Lower leg skin (tissue), 4 donors: ENCODE measurements around the gene ZBTB16. TPM values are rescaled to one million over a fixed set of nuclear protein-coding genes. Genes with fewer than 3 reads are reported as not detected.

Experiments
- DNase-seq, 2 donors: peaks; one replicate each; pipeline ENCODE4 v3.0.0-alpha.2; 2019; ENCODE audit warnings: low spot score in 2 of 2
- H3K4me3 ChIP-seq: fragments of 200-600 bp; sonication (generic); 2 replicates; pipeline ENCODE4 v1.5.1; 2017; ENCODE audit warnings: mild to moderate bottlenecking, low read depth; ENCODE audit not compliant: poor library complexity, severe bottlenecking
- POLR2A ChIP-seq, 2 donors: fragments of 450-650 bp; IDR thresholded peaks; one replicate each; pipeline ENCODE4 v1.6.1; 2016 to 2017; ENCODE audit warnings: antibody characterized with exemption in 2 of 2, mild to moderate bottlenecking in 1 of 2, moderate library complexity in 1 of 2
- WGBS, 2 donors: methylation state at CpG; one replicate each; pipeline ENCODE4 v1.1.5; 2018; 5-methylcytosine and 5-hydroxymethylcytosine counted together
- intact Hi-C: fragments of 100-400 bp; cut with DNase I; formaldehyde crosslinking; loops from one replicate; pipeline ENCODE4 v1.15.0; 2023; ENCODE audit warnings: low total_unique reads
- total RNA-seq, 4 donors: library from RNA; depleted of rRNA; stranded (reverse); fragments of >200 nt; gene quantifications; one replicate each; pipeline ENCODE4 v1.1.0, GENCODE V29; 2016
- TF ChIP-seq, protein P1 (sequence below), 3 donors: fragments of 450-650 bp; IDR thresholded peaks; one replicate each; pipeline ENCODE4 v1.5.1; 2016; ENCODE audit warnings: antibody characterized with exemption in 3 of 3, mild to moderate bottlenecking in 3 of 3, moderate library complexity in 2 of 3

Gene ZBTB16
- total RNA-seq, 4 donors from 2014 or later: 167 to 369 (median 233) TPM

- peak in 1 of 2 donors; percentile 79 for DNase-seq
- intact Hi-C loops: no loop called here
- no peak overlapping the region for H3K4me3 ChIP-seq
- no peak for TF ChIP-seq POLR2A (IDR thresholded peaks at IDR 0.05)
- TF ChIP-seq, protein P1, sequence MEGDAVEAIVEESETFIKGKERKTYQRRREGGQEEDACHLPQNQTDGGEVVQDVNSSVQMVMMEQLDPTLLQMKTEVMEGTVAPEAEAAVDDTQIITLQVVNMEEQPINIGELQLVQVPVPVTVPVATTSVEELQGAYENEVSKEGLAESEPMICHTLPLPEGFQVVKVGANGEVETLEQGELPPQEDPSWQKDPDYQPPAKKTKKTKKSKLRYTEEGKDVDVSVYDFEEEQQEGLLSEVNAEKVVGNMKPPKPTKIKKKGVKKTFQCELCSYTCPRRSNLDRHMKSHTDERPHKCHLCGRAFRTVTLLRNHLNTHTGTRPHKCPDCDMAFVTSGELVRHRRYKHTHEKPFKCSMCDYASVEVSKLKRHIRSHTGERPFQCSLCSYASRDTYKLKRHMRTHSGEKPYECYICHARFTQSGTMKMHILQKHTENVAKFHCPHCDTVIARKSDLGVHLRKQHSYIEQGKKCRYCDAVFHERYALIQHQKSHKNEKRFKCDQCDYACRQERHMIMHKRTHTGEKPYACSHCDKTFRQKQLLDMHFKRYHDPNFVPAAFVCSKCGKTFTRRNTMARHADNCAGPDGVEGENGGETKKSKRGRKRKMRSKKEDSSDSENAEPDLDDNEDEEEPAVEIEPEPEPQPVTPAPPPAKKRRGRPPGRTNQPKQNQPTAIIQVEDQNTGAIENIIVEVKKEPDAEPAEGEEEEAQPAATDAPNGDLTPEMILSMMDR (IDR thresholded peaks at IDR 0.05): no peak
- 78 to 88% methylated on average over 9 of the region's 9 CpGs for WGBS, 2 donors
Observed at GRCh38 chr11:114133548-114134329, 74.2 kb downstream of the ZBTB16 start.

DNA sequence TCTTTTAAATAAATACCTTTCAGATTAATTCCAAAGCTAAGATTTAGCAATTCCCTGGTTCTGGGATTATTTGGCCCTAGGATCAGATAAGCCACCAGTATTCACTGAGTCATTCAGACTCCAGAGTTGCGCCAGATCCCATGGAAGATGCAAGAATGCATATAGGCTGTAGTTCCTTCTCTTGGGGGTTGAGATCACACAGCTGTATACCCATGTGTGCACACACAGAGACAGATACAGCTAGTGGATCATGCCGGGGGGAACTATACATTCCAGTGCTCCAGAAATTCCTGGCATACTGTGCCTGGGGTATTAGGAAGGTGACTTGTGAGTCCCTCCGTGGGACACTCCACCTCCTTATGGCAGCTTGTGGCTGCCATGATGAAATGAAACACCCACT is 75.4 kb downstream of the ZBTB16 start:
- H3K4me3 ChIP-seq: no peak overlapping the region
- intact Hi-C loops: no loop called here
- no peak for TF ChIP-seq POLR2A (IDR thresholded peaks at IDR 0.05)
- TF ChIP-seq, protein P1 (IDR thresholded peaks at IDR 0.05): no peak
- WGBS, 2 donors: 85 to 96% methylated on average over 3 of the region's 3 CpGs
- DNase-seq: peak in 1 of 2 donors; percentile 68

DNA sequence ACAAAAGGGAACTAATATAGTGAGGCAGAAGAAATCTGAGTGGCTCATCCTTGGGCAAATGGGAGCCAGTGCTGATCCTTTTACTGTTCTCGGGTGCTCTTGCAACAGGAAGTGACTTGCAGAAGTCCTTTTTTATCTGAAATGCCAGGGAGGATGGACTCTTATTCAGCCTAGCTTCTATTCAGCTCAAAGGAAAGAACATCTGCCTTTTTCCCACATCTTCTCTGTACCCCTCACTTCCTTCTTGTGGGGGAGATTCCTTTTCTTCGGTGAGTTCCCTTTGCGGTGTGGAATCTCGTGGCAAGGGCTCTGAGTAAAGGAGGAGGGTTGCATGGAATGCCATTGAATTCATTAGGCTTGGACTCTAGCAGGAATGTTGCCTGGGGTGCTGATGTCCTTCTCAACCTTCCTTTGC is 76.2 kb downstream of the ZBTB16 start:
- no peak for DNase-seq
- TF ChIP-seq, protein P1 (IDR thresholded peaks at IDR 0.05): no peak
- no peak for TF ChIP-seq POLR2A (IDR thresholded peaks at IDR 0.05)
- intact Hi-C loops: no loop called here
- 54 to 63% methylated on average over 4 of the region's 4 CpGs for WGBS, 2 donors
- H3K4me3 ChIP-seq: no peak overlapping the region

DNA sequence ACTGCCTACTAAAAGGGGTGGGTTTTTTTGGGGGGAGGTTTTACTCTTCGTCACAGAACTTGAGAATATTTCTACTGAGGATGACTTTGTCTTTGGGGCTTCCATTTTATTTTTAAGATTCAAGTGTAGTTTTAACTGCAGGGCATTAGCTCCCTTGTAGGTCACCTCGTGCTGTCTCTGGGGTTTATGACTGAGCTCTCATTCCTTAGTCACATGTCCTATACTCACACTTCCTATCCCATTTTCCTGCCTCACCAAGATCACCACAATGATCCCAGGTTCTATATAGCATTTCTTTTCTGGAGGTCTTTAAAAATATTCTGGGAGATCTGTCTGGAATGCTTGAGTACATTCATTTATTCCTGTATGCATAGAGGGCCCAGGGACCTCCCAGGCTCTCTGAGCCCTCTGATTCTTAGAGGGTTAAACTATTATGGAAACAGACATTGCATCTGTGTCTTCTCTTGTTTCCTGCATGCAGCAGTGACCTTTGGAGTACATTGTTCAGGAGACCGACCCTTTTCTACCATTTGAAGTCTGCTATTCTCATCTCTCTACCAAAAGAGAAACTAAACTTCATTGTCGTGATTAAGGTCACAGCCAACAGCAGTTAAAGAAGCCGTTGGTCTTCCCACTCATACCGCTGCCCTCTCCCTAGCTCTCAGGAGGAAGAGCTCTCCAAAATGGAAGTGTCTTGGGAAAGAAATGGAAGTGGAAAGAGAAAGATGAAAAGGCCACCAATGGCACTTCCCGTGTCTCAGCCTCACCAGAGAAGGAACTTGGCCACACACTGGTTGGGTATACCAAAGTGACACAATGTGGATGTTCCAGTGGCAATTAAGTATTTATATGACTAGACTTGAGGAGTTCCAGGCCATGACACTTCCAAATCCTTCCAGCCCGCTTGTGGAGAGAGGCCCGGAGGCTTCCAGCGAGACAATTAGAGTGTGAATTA is 77.5 kb downstream of the ZBTB16 start:
- intact Hi-C loops: no loop called here
- 77 to 80% methylated on average over 10 of the region's 10 CpGs for WGBS, 2 donors
- TF ChIP-seq POLR2A (IDR thresholded peaks at IDR 0.05): no peak
- TF ChIP-seq, protein P1 (IDR thresholded peaks at IDR 0.05): no peak
- DNase-seq: no peak
- no peak overlapping the region for H3K4me3 ChIP-seq

GRCh38 chr11:114137838-114138237 is 78.3 kb downstream of the ZBTB16 start:
- WGBS, 2 donors: 83 to 91% methylated on average over 6 of the region's 6 CpGs
- TF ChIP-seq POLR2A (IDR thresholded peaks at IDR 0.05): no peak
- TF ChIP-seq, protein P1 (IDR thresholded peaks at IDR 0.05): no peak
- peak in 1 of 2 donors; percentile 84 for DNase-seq
- H3K4me3 ChIP-seq: no peak overlapping the region
- intact Hi-C loops: no loop called here
